Stomach smooth muscle (tissue), 2 donors: ENCODE measurements around the gene GGTLC2.
"Not testable (repeated sequence)": the region's sequence is repeated elsewhere in the genome, so short reads cannot be mapped to it uniquely, and the experiment has no call there.

ENCODE experiments used
- H3K27ac ChIP-seq: one replicate; pipeline ENCODE4 v1.7.0; 2013; ENCODE audit warnings: mild to moderate bottlenecking, low read length, inconsistent platforms
- H3K27me3 ChIP-seq, 2 donors: one replicate each; pipeline ENCODE4 v1.7.0; 2013; ENCODE audit warnings: low read length in 2 of 2; ENCODE audit not compliant: insufficient read depth in 2 of 2, control insufficient read depth in 1 of 2
- H3K36me3 ChIP-seq, 2 donors: one replicate each; pipeline ENCODE4 v1.7.0; 2013; ENCODE audit warnings: low read length in 2 of 2; ENCODE audit not compliant: control insufficient read depth in 2 of 2, insufficient read depth in 2 of 2
- H3K4me1 ChIP-seq: one replicate; pipeline ENCODE4 v1.7.0; 2013; ENCODE audit warnings: low read length; ENCODE audit not compliant: control insufficient read depth, insufficient read depth
- H3K4me3 ChIP-seq, 2 donors: one replicate each; pipeline ENCODE4 v1.7.0; 2013; ENCODE audit warnings: low read length in 2 of 2
- H3K9ac ChIP-seq, 2 donors: one replicate each; pipeline ENCODE4 v1.7.0; 2013; ENCODE audit warnings: low read length in 2 of 2, mild to moderate bottlenecking in 1 of 2
- H3K9me3 ChIP-seq, 2 donors: one replicate each; pipeline ENCODE4 v1.7.0; 2013; ENCODE audit warnings: low read length in 2 of 2; ENCODE audit not compliant: control insufficient read depth in 2 of 2
- donor health status: healthy.
- donor health status: Pancreatic carcinoma.

Gene GGTLC2

GRCh38 chr22:22612516-22612915 is 31.9 kb upstream of the GGTLC2 start:
- no peak overlapping the region for H3K9ac ChIP-seq
- no peak overlapping the region for H3K27ac ChIP-seq
- H3K36me3 ChIP-seq: no peaks in the 10 kb centered on the region
- H3K4me3 ChIP-seq: no peak overlapping the region
- peaks cover 3 to 6% of the 10 kb centered on the region in 2 donors for H3K9me3 ChIP-seq
- H3K4me1 ChIP-seq: no peaks in the 10 kb centered on the region
- peaks cover 0 to 7% of the 10 kb centered on the region in 2 donors for H3K27me3 ChIP-seq

- no peak overlapping the region for H3K9ac ChIP-seq
- peaks cover 0 to 2% of the 10 kb centered on the region in 2 donors for H3K9me3 ChIP-seq
- H3K27ac ChIP-seq: no peak overlapping the region
- no peaks in the 10 kb centered on the region for H3K4me1 ChIP-seq
- H3K27me3 ChIP-seq: peaks cover 0 to 7% of the 10 kb centered on the region in 2 donors
- no peak overlapping the region for H3K4me3 ChIP-seq
- H3K36me3 ChIP-seq: no peaks in the 10 kb centered on the region
These were observed 30.3 kb upstream of the GGTLC2 start for GRCh38 chr22:22614065-22614464.

- H3K4me1 ChIP-seq: no peaks in the 10 kb centered on the region
- H3K4me3 ChIP-seq: no peak overlapping the region
These were observed 27.8 kb upstream of the GGTLC2 start for GRCh38 chr22:22616636-22617035.

GRCh38 chr22:22618448-22618847 is 26.0 kb upstream of the GGTLC2 start:
- Histone ChIP-seq H3K4me3 (no peak overlapping the region), H3K9me3 (peaks cover 0 to 2% of the 10 kb centered on the region in 2 donors), H3K27me3 (peaks cover 0 to 4% of the 10 kb centered on the region in 2 donors), H3K9ac (no peak overlapping the region), H3K4me1 (no peaks in the 10 kb centered on the region), H3K36me3 (no peaks in the 10 kb centered on the region), H3K27ac (no peak overlapping the region)

More at GRCh38 chr22:22616636-22617035, 27.8 kb upstream of the GGTLC2 start:
- H3K36me3 ChIP-seq: no peaks in the 10 kb centered on the region
- peaks cover 0 to 7% of the 10 kb centered on the region in 2 donors for H3K27me3 ChIP-seq
- H3K9ac ChIP-seq: no peak overlapping the region
- peaks cover 0 to 2% of the 10 kb centered on the region in 2 donors for H3K9me3 ChIP-seq
- H3K27ac ChIP-seq: no peak overlapping the region

- Histone ChIP-seq H3K27ac (no peak overlapping the region), H3K27me3 (peaks cover 0 to 4% of the 10 kb centered on the region in 2 donors), H3K9ac (no peak overlapping the region), H3K9me3 (peaks cover 0 to 2% of the 10 kb centered on the region in 2 donors), H3K4me1 (no peaks in the 10 kb centered on the region), H3K4me3 (no peak overlapping the region), H3K36me3 (no peaks in the 10 kb centered on the region)
These were observed 25.5 kb upstream of the GGTLC2 start for GRCh38 chr22:22618923-22619322.

- Histone ChIP-seq H3K9ac (no peak overlapping the region), H3K4me1 (no peaks in the 10 kb centered on the region), H3K4me3 (no peak overlapping the region), H3K27me3 (peaks cover 0 to 4% of the 10 kb centered on the region in 2 donors), H3K9me3 (peaks cover 0 to 2% of the 10 kb centered on the region in 2 donors), H3K27ac (no peak overlapping the region), H3K36me3 (no peaks in the 10 kb centered on the region)
These were observed 24.5 kb upstream of the GGTLC2 start for GRCh38 chr22:22619765-22620414.

DNA sequence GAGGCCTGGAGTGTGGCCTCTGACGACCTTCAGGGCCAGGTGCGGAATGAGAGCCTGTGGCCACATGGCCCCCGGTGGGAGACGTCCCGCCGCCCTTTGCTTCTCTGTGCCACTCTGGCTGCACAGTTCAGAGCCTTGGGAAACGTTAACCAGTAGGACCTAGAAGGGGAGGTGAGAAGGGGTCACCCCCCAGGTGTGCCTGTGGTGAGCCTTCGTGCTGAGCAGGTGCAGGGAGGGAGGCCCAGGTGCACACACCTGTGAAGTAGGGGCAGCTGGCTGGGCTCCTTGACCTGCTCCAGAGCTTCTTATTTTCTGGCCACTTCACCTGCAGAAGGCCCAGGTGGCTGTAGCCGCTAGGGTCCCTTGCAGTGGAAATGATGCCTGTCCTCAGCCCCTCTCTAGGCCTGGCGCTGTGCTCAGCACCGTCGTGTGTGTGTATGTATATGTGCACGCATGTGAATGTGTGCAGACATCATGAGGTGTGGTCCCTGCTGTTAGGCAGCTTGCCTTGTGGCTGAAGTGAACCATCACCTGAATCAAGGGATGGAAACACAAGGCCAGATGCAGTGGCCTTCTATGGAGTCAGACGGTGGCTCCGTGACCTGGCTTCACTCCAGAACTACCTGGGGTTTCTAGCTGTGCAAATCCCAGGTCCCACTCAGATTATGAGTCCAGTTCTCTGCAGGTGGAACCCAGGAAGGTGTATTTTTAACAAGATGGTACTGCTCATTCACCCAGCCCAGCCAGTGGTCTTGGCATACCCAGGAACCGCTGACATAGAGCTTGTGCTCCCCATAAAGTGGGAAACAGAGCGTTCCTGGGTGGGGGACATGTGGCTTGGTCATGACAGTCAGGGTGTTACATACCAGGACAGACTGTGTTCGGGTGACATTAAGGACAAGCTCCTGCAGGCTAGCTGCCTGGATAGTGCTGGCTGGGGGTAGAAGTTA is 15.6 kb upstream of the GGTLC2 start:
- H3K9me3 ChIP-seq: not testable (repeated sequence)

GRCh38 chr22:22631223-22631652 is 13.2 kb upstream of the GGTLC2 start:
- not testable (repeated sequence) for H3K4me1 ChIP-seq, H3K27ac ChIP-seq, H3K9ac ChIP-seq, H3K36me3 ChIP-seq, H3K9me3 ChIP-seq, H3K27me3 ChIP-seq, H3K4me3 ChIP-seq

More for the DNA sequence above, 15.6 kb upstream of the GGTLC2 start:
- H3K9ac ChIP-seq, H3K36me3 ChIP-seq, H3K27me3 ChIP-seq, H3K4me3 ChIP-seq, H3K27ac ChIP-seq, H3K4me1 ChIP-seq: not testable (repeated sequence)

GRCh38 chr22:22632226-22632625 is 12.2 kb upstream of the GGTLC2 start:
- H3K9me3 ChIP-seq, H3K27ac ChIP-seq, H3K36me3 ChIP-seq, H3K4me3 ChIP-seq, H3K9ac ChIP-seq, H3K27me3 ChIP-seq, H3K4me1 ChIP-seq: not testable (repeated sequence)

GRCh38 chr22:22633533-22633932 is 10.9 kb upstream of the GGTLC2 start:
- not testable (repeated sequence) for H3K9ac ChIP-seq, H3K4me3 ChIP-seq, H3K36me3 ChIP-seq, H3K4me1 ChIP-seq, H3K27me3 ChIP-seq, H3K9me3 ChIP-seq, H3K27ac ChIP-seq

GRCh38 chr22:22636260-22636659 is 8.2 kb upstream of the GGTLC2 start:
- not testable (repeated sequence) for H3K36me3 ChIP-seq, H3K9me3 ChIP-seq, H3K4me1 ChIP-seq, H3K9ac ChIP-seq, H3K4me3 ChIP-seq, H3K27ac ChIP-seq, H3K27me3 ChIP-seq
